OCI-LY3 (cell line): ENCODE data around the gene COL20A1.

ENCODE experiments used
- EZH2phosphoT487 ChIP-seq: fragments of 200-600 bp; shearing (Covaris generic); IDR thresholded peaks from 2 replicates; pipeline ENCODE4 v1.6.1; 2018; ENCODE audit warnings: antibody characterized with exemption, mixed run types, low read depth
- TF ChIP-seq, protein P1 (sequence below): fragments of 200-600, 300-600 bp; sonication (generic); IDR thresholded peaks from 2 replicates; pipeline ENCODE4 v1.5.1; 2014; ENCODE audit warnings: antibody characterized with exemption, low read length, low read depth

- TF ChIP-seq, protein P1, sequence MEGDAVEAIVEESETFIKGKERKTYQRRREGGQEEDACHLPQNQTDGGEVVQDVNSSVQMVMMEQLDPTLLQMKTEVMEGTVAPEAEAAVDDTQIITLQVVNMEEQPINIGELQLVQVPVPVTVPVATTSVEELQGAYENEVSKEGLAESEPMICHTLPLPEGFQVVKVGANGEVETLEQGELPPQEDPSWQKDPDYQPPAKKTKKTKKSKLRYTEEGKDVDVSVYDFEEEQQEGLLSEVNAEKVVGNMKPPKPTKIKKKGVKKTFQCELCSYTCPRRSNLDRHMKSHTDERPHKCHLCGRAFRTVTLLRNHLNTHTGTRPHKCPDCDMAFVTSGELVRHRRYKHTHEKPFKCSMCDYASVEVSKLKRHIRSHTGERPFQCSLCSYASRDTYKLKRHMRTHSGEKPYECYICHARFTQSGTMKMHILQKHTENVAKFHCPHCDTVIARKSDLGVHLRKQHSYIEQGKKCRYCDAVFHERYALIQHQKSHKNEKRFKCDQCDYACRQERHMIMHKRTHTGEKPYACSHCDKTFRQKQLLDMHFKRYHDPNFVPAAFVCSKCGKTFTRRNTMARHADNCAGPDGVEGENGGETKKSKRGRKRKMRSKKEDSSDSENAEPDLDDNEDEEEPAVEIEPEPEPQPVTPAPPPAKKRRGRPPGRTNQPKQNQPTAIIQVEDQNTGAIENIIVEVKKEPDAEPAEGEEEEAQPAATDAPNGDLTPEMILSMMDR: no peak
- TF ChIP-seq EZH2phosphoT487: no peak
Observed at GRCh38 chr20:63275825-63276224, 17.2 kb upstream of the COL20A1 start.
